Activated T-cell treated with anti-CD3 and anti-CD28 coated beads, Interleukin-2, amount 50 U/mL, for 72 hours (primary cell): ENCODE results near the gene MASP1. TPM values are rescaled to one million over a fixed set of nuclear protein-coding genes. Genes with fewer than 3 reads are reported as not detected.
"Not testable (repeated sequence)": the region's sequence is repeated elsewhere in the genome, so short reads cannot be mapped to it uniquely, and the experiment has no call there.

Source experiments
- ATAC-seq, 2 donors: fragments of 150-1000 bp; cut with Tn5 transposase; replicated peaks in 1 of 2; 2 replicates each; pipeline ENCODE4 v1.10.0; 2021; ENCODE audit warnings: moderate library complexity in 2 of 2, mild to moderate bottlenecking in 1 of 2
- DNase-seq, 2 donors: peaks; one replicate each; pipeline ENCODE4 v3.0.0; 2021 to 2022; ENCODE audit warnings: mixed read lengths in 1 of 2
- H3K27ac Mint-ChIP-seq: one replicate; pipeline ENCODE4 v1.8.0; 2022; ENCODE audit warnings: mild to moderate bottlenecking, moderate library complexity, mixed read lengths
- H3K27me3 Mint-ChIP-seq: one replicate; pipeline ENCODE4 v1.8.0; 2022; ENCODE audit warnings: low read depth, mixed read lengths
- H3K36me3 Mint-ChIP-seq, 2 donors: one replicate each; pipeline ENCODE4 v1.8.0; 2022; ENCODE audit warnings: mixed read lengths in 2 of 2, mild to moderate bottlenecking in 1 of 2; ENCODE audit not compliant: insufficient read depth in 2 of 2
- H3K4me1 Mint-ChIP-seq: one replicate; pipeline ENCODE4 v1.8.0; 2022; ENCODE audit warnings: low read depth, mixed read lengths
- H3K4me3 Mint-ChIP-seq, 2 donors: one replicate each; pipeline ENCODE4 v1.8.0; 2022; ENCODE audit warnings: mild to moderate bottlenecking in 2 of 2, mixed read lengths in 2 of 2, moderate library complexity in 2 of 2
- H3K9me3 Mint-ChIP-seq, 2 donors: one replicate each; pipeline ENCODE4 v1.8.0; 2022; ENCODE audit warnings: mixed read lengths in 2 of 2
- total RNA-seq, 2 donors: library from RNA; stranded (reverse); gene quantifications; one replicate each; pipeline ENCODE4 v1.2.3, GENCODE V29; 2022

MASP1 gene
- total RNA-seq, 2 donors from 2014 or later, result not detected

GRCh38 chr3:187207062-187207461, 84.5 kb downstream of the MASP1 start:
- Mint-ChIP-seq H3K27ac (no peak overlapping the region), H3K36me3 (peaks cover 0 to 6% of the 10 kb centered on the region in 2 donors), H3K27me3 (peaks cover 40% of the 10 kb centered on the region), H3K9me3 (peaks cover 0 to 5% of the 10 kb centered on the region in 2 donors), H3K4me3 (no peak overlapping the region), H3K4me1 (no peaks in the 10 kb centered on the region)
- DNase-seq (no peak), ATAC-seq (no peak)

DNA sequence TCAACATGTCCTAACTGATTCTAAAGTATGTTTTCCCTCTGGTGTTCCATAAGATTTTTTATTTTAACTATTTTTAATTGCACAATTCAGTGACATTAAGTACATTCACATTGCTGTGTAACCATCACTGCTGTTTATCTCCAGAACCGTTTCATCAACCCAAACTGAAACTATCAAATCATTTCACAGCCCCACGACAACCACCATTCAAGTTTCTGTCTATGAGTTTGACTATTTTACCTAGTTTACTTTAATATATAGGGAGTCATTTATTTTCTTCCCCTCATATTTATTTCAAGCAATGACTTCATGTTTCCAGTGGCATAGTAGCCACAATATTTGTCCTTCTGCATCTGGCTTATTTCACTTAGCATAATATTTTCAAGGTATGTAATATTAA, 85.9 kb downstream of the MASP1 start:
- Mint-ChIP-seq H3K27ac (no peak overlapping the region), H3K4me1 (no peaks in the 10 kb centered on the region), H3K9me3 (peaks cover 0 to 5% of the 10 kb centered on the region in 2 donors), H3K36me3 (peaks cover 0 to 6% of the 10 kb centered on the region in 2 donors), H3K4me3 (no peak overlapping the region), H3K27me3 (peaks cover 41% of the 10 kb centered on the region)
- peak in 1 of 2 donors; percentile 42 for ATAC-seq
- DNase-seq, result no peak

DNA sequence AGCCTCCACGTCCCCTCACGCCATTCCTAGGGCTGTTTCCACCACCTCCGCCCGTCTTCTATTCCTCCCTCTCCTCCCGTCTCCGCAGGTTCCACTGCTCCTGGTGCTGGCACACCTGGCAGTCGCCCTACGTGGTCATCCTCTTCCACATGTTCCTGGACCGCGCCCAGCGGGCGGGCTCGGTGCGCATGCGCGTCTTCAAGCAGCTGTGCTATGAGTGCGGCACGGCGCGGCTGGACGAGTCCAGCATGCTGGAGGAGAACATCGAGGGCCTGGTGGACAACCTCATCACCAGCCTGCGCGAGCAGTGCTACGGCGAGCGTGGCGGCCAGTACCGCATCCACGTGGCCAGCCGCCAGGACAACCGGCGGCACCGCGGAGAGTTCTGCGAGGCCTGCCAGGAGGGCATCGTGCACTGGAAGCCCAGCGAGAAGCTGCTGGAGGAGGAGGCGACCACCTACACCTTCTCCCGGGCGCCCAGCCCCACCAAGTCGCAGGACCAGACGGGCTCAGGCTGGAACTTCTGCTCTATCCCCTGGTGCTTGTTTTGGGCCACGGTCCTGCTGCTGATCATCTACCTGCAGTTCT, 92.0 kb downstream of the MASP1 start:
- ATAC-seq, H3K36me3 Mint-ChIP-seq, H3K4me1 Mint-ChIP-seq, DNase-seq, H3K27ac Mint-ChIP-seq, H3K9me3 Mint-ChIP-seq, H3K4me3 Mint-ChIP-seq: not testable (repeated sequence)
- peaks cover 24% of the 10 kb centered on the region for H3K27me3 Mint-ChIP-seq

DNA sequence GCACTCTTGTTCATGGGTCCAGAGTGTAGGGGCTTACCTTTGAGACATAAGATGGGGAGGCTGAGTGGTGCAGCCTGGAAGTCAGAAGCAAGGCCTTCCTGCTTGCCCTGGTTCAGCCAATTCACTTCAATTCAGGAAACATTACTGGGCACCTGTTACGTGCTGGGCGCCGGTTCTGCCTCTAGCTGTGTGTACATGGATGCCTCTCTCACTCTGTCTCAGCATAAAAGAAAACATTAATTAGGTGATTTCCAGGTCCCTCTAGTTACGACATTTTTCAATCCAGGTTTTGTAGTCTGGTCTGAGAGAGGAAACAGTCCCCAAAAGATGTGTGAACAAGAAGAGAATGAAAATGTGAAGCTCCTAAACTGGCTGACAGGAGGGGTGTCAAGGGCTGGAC, 93.0 kb downstream of the MASP1 start:
- ATAC-seq (no peak), DNase-seq (no peak)
- no peaks in the 10 kb centered on the region for H3K9me3 Mint-ChIP-seq
- H3K27ac Mint-ChIP-seq, result no peak overlapping the region
- no peaks in the 10 kb centered on the region for H3K36me3 Mint-ChIP-seq
- no peaks in the 10 kb centered on the region for H3K4me1 Mint-ChIP-seq
- peaks cover 31% of the 10 kb centered on the region for H3K27me3 Mint-ChIP-seq
- H3K4me3 Mint-ChIP-seq, result no peak overlapping the region

GRCh38 chr3:187197335-187197649, 94.2 kb downstream of the MASP1 start, which contains the start of gene RTP1:
Gene RTP1, plus strand, starts transcription at chr3:187197486. Its CDS starts 30 bp downstream, at chr3:187197516.
- Mint-ChIP-seq H3K27ac (no peak within 1 kb of the TSS), H3K9me3 (no peaks in the 10 kb centered on the region), H3K27me3 (peaks cover 24% of the 10 kb centered on the region), H3K4me3 (no peak within 1 kb of the TSS), H3K36me3 (no peaks in the 10 kb centered on the region), H3K4me1 (no peaks in the 10 kb centered on the region)
- no peak for DNase-seq
- ATAC-seq, result no peak

DNA sequence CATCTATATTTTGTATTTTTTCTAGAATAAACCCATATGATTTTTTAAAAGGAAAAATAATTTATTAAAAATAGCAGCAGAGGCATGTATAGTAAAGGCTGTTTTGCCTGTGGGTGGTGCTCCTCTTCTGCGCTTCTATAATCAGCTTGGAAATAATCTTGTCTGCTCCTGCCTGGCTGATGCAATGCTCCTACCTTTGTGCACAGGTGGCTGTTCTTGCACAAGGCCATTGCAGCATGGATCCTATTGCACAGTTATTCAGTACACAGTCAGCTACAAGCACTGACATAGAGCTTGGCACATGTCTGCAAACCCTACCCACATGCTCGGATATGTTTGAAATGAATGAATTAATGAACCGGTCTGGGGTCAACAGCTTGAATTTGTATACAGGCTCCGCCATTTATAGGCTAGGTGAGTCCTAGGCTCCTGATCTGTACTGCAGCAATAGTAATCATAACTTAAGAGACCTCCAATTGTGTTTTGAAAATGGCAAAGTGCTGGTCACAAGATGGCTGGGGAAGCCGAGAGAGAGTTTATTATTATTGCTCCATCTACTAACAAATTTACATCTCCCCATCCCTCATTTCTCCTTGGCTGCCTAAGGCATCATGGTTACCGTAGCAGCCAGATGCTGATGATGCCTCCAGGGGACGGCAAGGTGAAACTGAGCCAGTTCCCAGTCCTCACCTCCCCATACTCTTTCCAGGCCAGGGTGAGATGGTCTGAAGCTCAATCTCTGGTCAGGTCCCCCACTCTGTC, 94.8 kb downstream of the MASP1 start:
- ATAC-seq (no peak), DNase-seq (no peak)
- Mint-ChIP-seq H3K4me3 (no peak overlapping the region), H3K27me3 (peaks cover 25% of the 10 kb centered on the region), H3K4me1 (no peaks in the 10 kb centered on the region), H3K9me3 (no peaks in the 10 kb centered on the region), H3K27ac (no peak overlapping the region), H3K36me3 (no peaks in the 10 kb centered on the region)

GRCh38 chr3:187193181-187193580, 98.4 kb downstream of the MASP1 start:
- Mint-ChIP-seq H3K36me3 (no peaks in the 10 kb centered on the region), H3K4me1 (no peaks in the 10 kb centered on the region), H3K9me3 (no peaks in the 10 kb centered on the region), H3K4me3 (no peak overlapping the region), H3K27ac (no peak overlapping the region), H3K27me3 (peaks cover 59% of the 10 kb centered on the region)
- DNase-seq, result no peak
- no peak for ATAC-seq

- ATAC-seq (no peak), DNase-seq (no peak)
- Mint-ChIP-seq H3K27me3 (peaks cover 66% of the 10 kb centered on the region), H3K9me3 (no peaks in the 10 kb centered on the region), H3K27ac (no peak overlapping the region), H3K36me3 (no peaks in the 10 kb centered on the region), H3K4me3 (no peak overlapping the region), H3K4me1 (no peaks in the 10 kb centered on the region)
These were observed 100.3 kb downstream of the MASP1 start for GRCh38 chr3:187191271-187191670.

- Mint-ChIP-seq H3K27me3 (peaks cover 55% of the 10 kb centered on the region), H3K27ac (no peak overlapping the region), H3K4me3 (no peak overlapping the region), H3K4me1 (no peaks in the 10 kb centered on the region), H3K9me3 (no peaks in the 10 kb centered on the region), H3K36me3 (no peaks in the 10 kb centered on the region)
- DNase-seq (no peak), ATAC-seq (no peak)
These were observed 102.6 kb downstream of the MASP1 start for GRCh38 chr3:187188931-187189330.

- Mint-ChIP-seq H3K27ac (no peak overlapping the region), H3K4me3 (no peak overlapping the region), H3K36me3 (no peaks in the 10 kb centered on the region), H3K9me3 (no peaks in the 10 kb centered on the region), H3K4me1 (no peaks in the 10 kb centered on the region), H3K27me3 (peaks cover 42% of the 10 kb centered on the region)
- ATAC-seq, result no peak
- no peak for DNase-seq
These were observed 104.6 kb downstream of the MASP1 start for GRCh38 chr3:187186801-187187421.

- Mint-ChIP-seq H3K4me3 (no peak overlapping the region), H3K27ac (no peak overlapping the region), H3K4me1 (no peaks in the 10 kb centered on the region), H3K27me3 (peaks cover 38% of the 10 kb centered on the region), H3K36me3 (no peaks in the 10 kb centered on the region), H3K9me3 (no peaks in the 10 kb centered on the region)
- ATAC-seq, result no peak
- DNase-seq, result no peak
These were observed 105.2 kb downstream of the MASP1 start for GRCh38 chr3:187186375-187186774.

- no peak overlapping the region for H3K4me3 Mint-ChIP-seq
- H3K27me3 Mint-ChIP-seq, result peaks cover 32% of the 10 kb centered on the region
- H3K4me1 Mint-ChIP-seq, result peaks cover 4% of the 10 kb centered on the region
- no peak for ATAC-seq
- H3K36me3 Mint-ChIP-seq, result no peaks in the 10 kb centered on the region
- no peak overlapping the region for H3K27ac Mint-ChIP-seq
- H3K9me3 Mint-ChIP-seq, result no peaks in the 10 kb centered on the region
- DNase-seq, result no peak
These were observed 105.8 kb downstream of the MASP1 start for GRCh38 chr3:187185759-187186158.
